HG03521 (cell line): ENCODE measurements around the gene CARD9.
"Not testable (repeated sequence)": the region's sequence is repeated elsewhere in the genome, so short reads cannot be mapped to it uniquely, and the experiment has no call there.

Source experiments
- ATAC-seq: cut with Tn5 transposase; IDR thresholded peaks from one replicate; pipeline ENCODE4 v1.9.1; 2021; ENCODE audit warnings: mild to moderate bottlenecking, moderate library complexity; ENCODE audit not compliant: unreplicated experiment

CARD9 gene

GRCh38 chr9:136364942-136365774 lies 8.3 kb downstream of the CARD9 start:
- ATAC-seq, result no peak

DNA sequence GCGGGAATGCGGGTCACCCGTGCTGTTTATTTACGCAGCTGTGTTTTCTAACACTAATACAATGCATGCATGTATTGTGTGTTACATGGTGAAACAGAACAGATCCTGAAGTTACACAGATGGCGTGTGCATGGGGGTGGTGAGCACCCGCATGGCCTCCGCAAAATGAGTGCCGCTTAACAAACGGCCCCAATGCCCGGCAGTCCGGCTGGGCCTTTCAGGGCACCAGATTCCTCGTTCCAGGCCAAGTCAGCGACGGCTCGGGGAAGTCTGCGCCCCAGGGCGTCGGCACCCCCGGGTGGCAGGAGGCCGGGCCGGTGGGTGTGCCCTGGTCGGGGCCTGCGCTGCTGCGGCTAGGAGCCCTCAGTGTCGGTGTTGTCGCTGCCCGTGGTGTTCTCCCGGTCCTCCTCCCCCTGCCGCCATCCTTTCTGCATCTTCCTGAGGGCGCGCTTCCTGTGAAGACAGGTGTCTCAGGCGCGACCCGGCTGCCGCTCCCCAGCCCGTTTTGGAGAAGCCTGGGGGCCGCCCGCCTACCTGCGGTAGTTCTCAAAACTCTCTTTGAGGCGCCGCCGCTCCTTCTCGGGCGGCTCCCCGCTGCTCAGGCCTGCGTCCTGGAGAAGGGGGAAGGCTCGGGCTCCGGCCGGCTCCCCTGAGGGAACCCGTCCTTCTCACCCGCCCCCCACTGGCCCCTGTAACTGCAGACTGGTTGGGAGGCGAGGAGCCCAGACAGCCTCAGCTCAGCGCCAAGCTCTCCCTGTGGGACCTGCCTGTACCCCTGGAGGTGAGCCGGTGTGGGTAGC lies 9.3 kb downstream of the CARD9 start:
- no peak for ATAC-seq

DNA sequence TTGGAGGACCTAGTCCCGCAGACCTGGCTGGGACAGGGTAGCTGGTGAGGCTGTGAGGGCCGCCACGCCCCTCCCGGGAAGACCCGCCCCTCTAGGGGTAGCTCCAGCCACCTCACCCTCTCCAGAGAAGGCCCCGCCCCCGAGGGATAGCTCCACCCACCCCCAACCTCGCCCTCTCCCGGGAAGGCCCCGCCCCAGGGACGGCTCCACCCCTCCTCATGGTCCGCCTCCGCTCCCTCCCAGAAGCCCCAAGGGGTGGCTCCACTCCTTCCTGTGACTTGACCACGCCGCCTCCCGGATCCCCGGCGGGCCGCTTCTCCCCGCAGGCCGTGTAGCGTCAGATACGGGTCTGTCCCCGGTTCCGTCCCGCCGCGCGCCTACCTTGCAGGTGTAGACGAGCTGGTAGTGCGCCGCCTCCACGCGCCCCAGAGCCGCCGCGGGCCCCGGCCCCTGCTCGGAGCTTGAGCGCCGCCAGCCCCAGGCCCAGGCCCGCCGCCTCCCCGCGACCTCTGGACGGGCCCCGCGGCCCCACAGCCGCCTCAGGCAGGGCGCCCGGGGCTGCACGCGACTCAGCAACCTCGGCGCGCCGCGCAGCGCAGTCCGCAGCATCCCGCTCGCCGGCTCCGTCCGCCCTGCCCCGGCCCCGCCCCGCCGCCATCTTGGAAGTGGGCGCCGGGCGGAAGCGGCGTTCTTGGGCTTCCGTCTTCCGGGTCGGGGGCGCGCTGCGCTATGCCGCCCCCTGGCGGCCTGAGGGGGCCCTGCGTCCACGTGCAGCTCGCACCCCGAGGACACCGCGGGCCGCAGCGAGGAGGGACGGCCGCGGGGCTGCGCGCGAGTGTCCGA lies 10.1 kb downstream of the CARD9 start, which contains the start of gene DNLZ:
TSS of gene DNLZ (minus strand) at position 639 of the 843 bp plus-strand sequence. CDS start at position 609, 30 bp downstream.
- ATAC-seq, result peak; percentile 68

DNA sequence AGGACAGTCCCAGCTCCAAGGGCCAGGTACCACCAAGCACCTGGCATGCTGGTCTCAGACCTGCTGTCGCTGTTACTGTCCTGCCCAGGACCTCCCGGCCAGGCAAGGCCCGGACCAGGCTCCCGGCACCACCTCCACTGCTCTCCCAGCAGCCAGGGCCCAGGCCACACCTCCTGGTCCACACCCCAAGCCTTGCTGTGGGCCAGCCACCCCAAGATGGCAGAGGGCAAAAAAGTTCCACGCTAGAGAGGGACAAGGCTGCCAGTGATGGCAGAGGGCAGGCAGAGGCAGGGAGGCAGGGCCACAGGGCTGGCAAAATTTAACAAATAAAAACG lies 11.1 kb downstream of the CARD9 start:
- no peak for ATAC-seq

GRCh38 chr9:136361754-136362449 lies 11.6 kb downstream of the CARD9 start:
- ATAC-seq, result no peak

GRCh38 chr9:136361047-136361753 lies 12.3 kb downstream of the CARD9 start:
- ATAC-seq, result no peak

GRCh38 chr9:136359774-136360718 lies 13.4 kb downstream of the CARD9 start:
- ATAC-seq, result no peak

GRCh38 chr9:136358888-136359287 lies 14.6 kb downstream of the CARD9 start:
- no peak for ATAC-seq

DNA sequence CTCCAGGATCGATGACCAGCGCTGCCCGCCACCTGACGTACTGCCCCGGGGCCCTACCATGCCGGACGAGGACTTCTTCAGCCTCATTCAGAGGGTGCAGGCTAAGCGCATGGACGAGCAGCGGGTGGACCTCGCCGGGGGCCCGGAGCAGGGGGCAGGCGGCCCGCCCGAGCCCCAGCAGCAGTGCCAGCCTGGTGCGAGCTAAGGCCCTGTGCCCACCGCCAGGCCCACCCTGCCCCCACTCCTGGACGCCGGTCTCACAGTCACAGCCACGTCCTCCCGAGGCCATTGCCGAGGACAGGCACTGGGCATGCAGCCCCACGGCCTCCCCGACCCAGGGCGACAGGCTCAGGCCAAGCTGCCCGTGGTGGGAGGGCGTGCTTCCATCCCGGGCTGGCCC lies 15.5 kb downstream of the CARD9 start:
- no peak for ATAC-seq

DNA sequence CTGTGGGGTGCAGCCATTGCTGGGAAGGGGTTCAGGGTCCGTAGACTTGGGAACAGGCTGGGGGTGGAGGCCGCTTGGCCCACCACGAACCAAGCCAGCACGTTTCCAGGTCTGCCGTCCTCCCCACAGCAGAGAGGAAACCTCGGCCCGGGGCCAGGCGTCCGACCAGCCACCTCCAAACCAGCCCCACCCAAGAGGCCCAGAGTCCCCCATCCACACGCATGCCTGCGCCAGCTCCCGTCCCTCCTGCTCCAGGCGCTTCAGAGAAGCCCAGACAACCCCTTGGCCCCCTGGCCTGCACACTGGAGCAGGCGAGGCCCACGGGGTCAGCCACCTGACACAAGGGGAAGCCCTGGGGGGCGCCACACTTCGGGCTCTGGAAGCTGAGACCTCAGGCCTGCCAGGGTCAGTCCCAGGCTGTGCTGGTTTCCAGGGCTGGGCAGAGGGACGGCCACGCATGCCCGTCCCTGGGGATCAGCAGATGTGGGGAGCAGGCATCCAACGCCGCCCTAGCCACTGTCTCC lies 16.2 kb downstream of the CARD9 start:
- ATAC-seq, result no peak

DNA sequence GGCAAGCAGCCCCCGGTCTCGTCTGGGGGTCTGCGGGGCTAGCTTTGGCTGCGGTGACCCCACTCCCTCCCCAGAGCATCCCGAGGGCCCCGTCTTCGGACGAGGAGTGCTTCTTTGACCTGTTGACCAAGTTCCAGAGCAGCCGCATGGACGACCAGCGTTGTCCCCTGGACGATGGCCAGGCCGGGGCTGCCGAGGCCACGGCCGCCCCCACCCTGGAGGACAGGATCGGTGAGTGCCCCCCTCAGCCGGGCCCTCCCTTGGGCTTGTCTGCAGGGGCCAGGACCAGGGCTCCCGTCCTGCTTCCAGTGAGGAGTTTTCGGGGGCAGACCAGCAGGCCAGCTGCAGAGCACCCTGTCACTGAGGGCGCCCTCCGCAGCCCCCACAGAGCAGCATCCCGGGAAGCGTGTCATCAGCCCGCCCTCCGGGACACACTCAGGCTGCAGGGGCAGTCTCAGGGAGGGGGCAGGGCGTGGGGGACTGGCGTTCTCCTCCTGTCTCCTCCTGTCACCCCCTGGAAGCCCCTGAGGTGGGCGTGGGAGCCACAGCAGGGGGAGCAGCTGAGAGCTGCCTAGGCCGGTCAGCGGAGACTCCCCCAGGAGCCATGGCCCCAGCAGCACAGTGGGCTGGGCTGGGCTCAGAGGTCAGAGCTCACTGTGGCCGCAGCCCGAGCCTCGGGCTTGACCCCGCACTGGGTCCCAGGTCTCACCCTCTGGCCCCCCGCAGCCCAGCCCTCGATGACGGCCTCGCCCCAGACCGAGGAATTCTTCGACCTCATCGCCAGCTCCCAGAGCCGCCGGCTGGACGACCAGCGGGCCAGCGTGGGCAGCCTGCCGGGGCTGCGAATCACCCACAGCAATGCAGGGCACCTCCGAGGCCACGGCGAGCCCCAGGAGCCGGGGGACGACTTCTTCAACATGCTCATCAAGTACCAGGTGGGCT lies 17.6 kb downstream of the CARD9 start:
- no peak for ATAC-seq

DNA sequence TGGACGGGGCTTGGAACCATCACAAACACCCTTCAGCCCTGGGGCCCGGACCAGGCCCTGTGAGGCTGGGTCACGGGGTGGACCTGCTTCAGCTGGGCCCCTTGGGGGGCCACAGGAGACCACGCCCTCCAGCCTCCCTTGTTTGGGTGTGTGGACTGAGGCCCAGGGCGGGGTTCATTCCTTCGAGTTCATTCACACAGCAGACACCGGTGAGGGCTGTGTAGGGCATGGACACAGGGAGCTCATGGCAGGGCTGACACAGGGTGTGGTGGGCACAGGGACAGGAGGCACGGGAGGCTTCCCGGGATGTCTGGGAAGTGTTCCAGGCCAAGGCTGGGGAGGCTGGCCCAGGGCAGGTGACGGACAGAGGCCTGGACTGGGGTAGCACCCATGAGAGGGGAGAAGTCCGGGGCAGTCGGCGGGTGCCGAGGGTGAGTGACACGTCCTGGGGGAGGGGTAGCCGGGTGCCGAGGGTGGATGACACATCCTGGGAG lies 18.8 kb downstream of the CARD9 start:
- no peak for ATAC-seq

DNA sequence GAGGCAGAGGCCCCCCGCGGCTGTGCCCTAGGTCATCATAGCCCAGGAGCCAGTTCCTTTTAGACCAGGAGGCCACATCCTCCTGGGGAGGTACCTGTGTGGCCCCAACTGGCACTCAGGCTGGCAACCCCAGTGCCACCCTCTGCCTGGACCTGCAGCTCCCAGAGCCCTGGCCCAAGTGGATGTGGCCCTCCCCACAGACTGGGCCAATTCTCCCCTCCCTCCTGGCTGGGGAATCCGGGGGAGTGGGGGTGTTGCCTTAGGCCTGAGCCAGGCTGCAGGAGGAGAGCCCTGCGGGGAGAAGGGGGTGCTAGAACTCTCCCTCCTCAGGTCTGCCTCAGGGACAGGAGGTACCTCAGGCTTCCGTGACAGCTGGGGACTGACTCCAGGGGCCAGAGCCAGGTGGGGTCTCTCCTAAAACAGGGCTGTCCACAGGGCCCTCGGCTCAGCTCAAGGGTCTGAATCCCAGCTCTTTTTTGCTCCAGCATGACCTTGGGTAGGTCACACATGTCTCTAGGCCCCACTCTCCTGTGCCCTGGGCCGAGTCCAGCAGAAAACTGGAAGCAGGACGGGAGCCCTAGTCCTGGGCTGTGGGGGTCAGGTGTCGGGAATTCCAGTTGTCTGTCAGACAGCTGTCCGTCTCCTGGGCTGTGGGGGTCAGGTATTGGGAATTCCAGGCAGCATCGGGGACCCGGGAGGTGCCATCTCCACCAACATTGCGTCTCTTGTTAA lies 19.5 kb downstream of the CARD9 start:
- ATAC-seq, result no peak

- ATAC-seq, result no peak
Measured at GRCh38 chr9:136353088-136353487, 20.4 kb downstream of the CARD9 start.

- ATAC-seq, result no peak
Measured at GRCh38 chr9:136352682-136353081, 20.8 kb downstream of the CARD9 start.

GRCh38 chr9:136351868-136352267 lies 21.6 kb downstream of the CARD9 start:
- not testable (repeated sequence) for ATAC-seq
